Left renal cortex interstitium (tissue), 4 donors: ENCODE data around the gene RAB3A. TPM values are rescaled to one million over a fixed set of nuclear protein-coding genes. Genes with fewer than 3 reads are reported as not detected.
A peak's percentile ranks its signal among the peaks of the same experiment; 100 is the strongest.

Experiments used
- DNase-seq, 4 donors: peaks; one replicate each; pipeline ENCODE4 v3.0.0-alpha.2; 2013; ENCODE audit warnings: low read depth in 4 of 4, low spot score in 2 of 4, missing footprints in 1 of 4
- polyA plus RNA-seq, 4 donors: library from polyadenylated mRNA; unstranded; fragments of 120-200 nt; gene quantifications; one replicate each; pipeline ENCODE4 v1.2.1, GENCODE V29; 2013; ENCODE audit not compliant: insufficient read length in 4 of 4

The RAB3A gene
- polyA plus RNA-seq, result 1 to 10 TPM; 4.6 to 5.8 (median 5.3) TPM

- DNase-seq, result peak; percentile 99 to 100 (median 100)
Measured at GRCh38 chr19:18203863-18204393, at the start of gene RAB3A. RAB3A (minus strand) TSS chr19:18204042; CDS start chr19:18202740, 1,302 bp downstream.

GRCh38 chr19:18253130-18253529 is 49.3 kb upstream of the RAB3A start:
- no peak for DNase-seq

GRCh38 chr19:18252370-18252717 is 48.5 kb upstream of the RAB3A start:
- no peak for DNase-seq

- DNase-seq, result peak in 2 of 4 donors; percentile 53 to 64
Measured at GRCh38 chr19:18251587-18252369, 47.9 kb upstream of the RAB3A start.

- DNase-seq, result no peak
Measured at GRCh38 chr19:18249834-18250233, 46.0 kb upstream of the RAB3A start.

GRCh38 chr19:18245297-18245696 is 41.5 kb upstream of the RAB3A start:
- no peak for DNase-seq

- DNase-seq, result no peak
Measured at GRCh38 chr19:18239303-18239702, 35.5 kb upstream of the RAB3A start.

- DNase-seq, result no peak
Measured at GRCh38 chr19:18234194-18234593, 30.4 kb upstream of the RAB3A start.

- DNase-seq, result peak in 1 of 4 donors; percentile 58
Measured at GRCh38 chr19:18233224-18233825, 29.5 kb upstream of the RAB3A start.

GRCh38 chr19:18232540-18233223 is 28.8 kb upstream of the RAB3A start:
- DNase-seq, result no peak

- no peak for DNase-seq
Measured at GRCh38 chr19:18231775-18232174, 27.9 kb upstream of the RAB3A start.

GRCh38 chr19:18230941-18231734 is 27.3 kb upstream of the RAB3A start:
- no peak for DNase-seq

GRCh38 chr19:18229915-18230314 is 26.1 kb upstream of the RAB3A start:
- DNase-seq, result no peak

- no peak for DNase-seq
Measured at GRCh38 chr19:18229474-18229873, 25.6 kb upstream of the RAB3A start.

- no peak for DNase-seq
Measured at GRCh38 chr19:18227781-18228271, 24.0 kb upstream of the RAB3A start.

GRCh38 chr19:18226956-18227780 is 23.3 kb upstream of the RAB3A start:
- no peak for DNase-seq

- DNase-seq, result no peak
Measured at GRCh38 chr19:18225702-18226468, 22.0 kb upstream of the RAB3A start, which contains the start of gene PDE4C. PDE4C (minus strand) TSS chr19:18226438; CDS start chr19:18226415, 23 bp downstream.

GRCh38 chr19:18225355-18225701 is 21.5 kb upstream of the RAB3A start:
- DNase-seq, result no peak
